NCI-H1694 treated with DMSO at 0.1 percent for 48 hours (cell line): ENCODE results near the gene SLC34A3.
"Not testable (repeated sequence)": the region's sequence is repeated elsewhere in the genome, so short reads cannot be mapped to it uniquely, and the experiment has no call there.

Experiments used
- DNase-seq: peaks from one replicate; lab custom pipeline; 2025; lab: John Stamatoyannopoulos, UW

Gene SLC34A3

DNA sequence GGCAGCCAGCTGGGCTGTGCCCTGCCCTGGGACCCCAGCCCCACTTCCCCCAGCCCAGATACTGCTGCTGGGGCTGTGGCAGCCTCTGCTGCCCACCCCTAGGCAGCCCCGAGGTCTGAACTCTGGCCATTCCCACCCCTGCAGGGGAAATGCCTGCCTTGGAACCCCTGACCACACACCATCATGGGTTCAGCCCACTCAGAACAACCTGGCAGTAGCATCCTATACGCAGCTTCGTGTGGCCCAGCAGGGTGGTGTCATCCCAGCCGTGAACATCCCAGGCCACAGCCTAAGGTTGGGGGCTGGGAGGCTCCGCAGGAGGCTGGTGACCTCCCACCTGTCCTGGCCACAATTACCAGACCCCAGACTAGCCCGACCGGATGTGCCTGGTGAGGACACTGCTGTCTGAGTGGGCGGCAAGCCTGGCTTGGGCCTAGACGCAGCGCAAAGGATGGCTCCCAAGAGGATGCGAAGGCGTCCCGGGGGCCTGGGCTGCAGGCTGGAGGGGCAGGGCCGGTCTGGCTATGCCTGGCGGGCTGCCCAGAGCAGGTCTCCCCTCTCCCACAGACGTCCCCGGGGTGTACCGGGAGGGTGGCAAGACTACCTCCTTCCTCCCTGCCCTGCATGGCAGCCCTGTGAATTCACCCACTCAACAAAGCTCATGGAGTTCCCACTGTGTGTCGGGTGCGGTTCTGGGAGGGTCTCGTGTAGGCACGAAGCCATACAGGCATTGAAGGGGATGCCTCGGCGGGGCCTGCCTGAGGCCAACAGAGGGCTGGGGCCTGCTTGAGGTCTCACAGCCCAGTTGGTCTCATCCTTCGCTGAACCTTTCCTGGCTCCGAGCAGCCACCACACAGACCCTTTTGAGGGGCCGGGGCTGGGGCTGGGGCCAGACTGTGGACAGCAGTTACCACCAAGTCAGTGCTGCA, 1.5 kb upstream of the SLC34A3 start:
- DNase-seq = no peak

DNA sequence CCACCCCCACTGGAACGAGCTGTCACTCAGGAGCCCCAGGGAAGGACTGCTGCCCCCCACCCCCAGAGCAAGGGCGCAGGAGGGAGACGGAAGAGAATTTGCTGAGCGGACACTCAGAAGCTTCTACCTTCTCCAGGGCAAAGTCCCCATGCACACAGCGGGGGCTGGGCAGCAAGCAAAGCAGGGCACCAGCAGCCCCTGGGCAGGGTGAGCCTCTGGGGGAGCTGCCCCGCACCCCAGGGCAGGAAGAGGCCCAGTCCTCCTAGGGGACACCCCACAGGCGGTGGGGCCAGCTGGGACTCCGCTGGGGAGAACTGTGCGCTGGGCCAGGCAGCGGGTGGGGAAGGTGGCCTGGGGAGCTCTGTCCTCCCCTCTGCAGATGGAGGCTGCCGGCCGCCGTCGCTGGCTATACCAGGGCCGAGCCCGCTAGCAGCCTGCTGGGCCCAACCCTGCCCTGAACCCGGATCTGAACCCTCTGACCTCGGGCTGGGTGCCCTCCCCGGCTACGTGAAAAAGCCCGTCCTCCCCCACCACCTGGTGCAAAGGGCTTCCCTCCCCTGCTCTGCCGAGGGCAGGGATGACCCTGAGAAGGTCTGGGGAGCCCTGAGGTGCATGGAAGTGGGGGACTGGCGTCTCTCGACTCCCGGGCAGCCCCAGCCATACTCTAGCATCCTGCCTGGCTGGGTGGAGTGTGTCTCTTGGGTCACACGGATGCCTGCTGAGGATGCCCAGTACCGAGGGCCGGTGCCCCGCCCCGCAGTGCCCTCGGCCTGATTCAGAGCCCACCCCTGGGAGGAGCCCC, 597 bp upstream of the SLC34A3 start:
- no peak for DNase-seq

DNA sequence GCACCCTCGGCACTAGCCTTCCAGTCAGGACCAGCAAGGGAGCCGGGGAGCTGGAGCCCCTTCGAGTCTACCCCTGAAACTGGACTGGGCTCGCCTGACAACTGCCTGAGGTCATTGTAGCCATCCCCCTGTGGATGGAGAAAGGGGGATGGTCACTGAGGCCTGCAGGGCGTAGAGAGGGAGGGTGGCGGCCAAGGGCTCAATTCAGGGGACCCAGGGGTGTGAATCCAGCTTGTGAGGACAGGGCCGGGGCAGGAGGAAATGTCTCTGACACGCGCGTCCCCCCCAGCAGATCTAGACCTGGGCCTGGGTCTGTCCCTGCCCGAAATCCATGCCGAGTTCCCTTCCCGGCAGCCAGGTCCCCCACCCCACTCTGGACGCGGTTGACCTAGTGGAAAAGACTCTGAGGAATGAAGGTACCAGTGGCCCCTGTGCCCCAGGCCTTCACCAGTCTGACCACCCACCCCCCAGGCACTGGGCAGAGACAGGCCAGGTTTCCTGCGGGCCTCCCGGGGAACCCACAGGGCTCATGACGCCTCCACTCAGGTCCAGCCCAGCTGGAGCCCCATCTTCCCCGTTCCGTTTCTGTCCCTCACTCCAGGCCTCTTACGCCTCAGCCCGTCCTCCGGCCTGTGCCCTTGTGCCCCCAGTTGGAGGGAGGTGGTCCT, 805 bp downstream of the SLC34A3 start:
- DNase-seq = no peak

DNA sequence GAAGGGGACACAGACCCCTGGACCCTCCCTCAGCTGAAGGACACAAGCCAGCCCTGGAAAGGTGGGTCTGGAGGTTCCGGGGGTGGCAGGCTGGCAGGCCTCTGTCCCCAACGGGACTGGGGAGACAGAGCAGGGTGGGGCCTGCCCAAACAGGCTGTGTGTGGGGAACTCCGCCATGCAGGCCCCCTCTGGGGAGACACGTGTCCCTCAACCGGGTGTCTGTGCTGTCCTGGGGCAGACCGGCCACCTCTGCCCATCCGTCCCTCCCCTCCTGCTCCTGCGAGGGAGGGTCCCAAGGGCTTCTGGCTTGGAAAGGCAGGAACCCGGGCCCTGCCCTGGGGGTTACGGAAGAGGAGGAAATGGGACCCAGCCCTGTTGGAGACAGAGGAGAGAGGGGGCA, 1.4 kb downstream of the SLC34A3 start:
- no peak for DNase-seq

DNA sequence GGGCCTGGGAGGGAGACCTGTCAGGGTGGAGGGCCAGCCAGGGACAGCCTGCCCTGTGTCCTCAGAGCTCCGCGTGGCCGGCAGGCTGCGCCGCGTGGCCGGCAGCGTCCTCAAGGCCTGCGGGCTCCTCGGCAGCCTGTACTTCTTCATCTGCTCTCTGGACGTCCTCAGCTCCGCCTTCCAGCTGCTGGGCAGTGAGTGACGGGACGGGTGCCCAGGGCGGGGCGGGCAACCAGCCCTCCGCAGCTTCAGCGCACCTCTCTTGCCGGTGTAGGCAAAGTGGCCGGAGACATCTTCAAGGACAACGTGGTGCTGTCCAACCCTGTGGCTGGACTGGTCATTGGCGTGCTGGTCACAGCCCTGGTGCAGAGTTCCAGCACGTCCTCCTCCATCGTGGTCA, 1.8 kb downstream of the SLC34A3 start:
- no peak for DNase-seq

DNA sequence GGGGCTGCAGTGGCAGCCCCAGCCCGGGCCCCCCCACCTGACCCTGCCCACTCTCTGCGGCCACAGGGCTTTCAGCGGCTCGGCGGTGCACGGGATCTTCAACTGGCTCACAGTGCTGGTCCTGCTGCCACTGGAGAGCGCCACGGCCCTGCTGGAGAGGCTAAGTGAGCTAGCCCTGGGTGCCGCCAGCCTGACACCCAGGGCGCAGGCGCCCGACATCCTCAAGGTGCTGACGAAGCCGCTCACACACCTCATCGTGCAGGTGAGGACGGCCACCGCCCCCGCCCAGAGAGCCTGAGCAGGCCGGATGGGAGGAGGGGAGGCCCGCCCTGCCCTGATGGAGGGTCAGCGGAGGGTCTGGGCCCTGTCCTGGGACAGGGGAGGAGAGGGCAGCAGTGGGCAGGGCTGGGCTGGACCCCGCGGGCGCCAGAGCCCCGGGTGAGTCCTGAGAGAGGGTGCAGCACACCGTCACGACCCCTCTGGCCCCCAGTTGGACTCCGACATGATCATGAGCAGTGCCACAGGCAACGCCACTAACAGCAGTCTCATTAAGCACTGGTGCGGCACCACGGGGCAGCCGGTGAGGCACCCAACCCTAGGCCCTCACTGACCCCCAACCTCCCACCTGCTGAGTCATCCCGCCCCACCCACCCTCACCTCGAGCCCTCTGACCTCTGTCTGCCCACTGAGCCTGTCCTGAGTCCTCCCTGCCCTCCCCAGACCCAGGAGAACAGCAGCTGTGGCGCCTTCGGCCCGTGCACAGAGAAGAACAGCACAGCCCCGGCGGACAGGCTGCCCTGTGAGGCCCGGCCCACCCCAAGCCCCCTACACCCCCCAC, 2.7 kb downstream of the SLC34A3 start:
- no peak for DNase-seq

DNA sequence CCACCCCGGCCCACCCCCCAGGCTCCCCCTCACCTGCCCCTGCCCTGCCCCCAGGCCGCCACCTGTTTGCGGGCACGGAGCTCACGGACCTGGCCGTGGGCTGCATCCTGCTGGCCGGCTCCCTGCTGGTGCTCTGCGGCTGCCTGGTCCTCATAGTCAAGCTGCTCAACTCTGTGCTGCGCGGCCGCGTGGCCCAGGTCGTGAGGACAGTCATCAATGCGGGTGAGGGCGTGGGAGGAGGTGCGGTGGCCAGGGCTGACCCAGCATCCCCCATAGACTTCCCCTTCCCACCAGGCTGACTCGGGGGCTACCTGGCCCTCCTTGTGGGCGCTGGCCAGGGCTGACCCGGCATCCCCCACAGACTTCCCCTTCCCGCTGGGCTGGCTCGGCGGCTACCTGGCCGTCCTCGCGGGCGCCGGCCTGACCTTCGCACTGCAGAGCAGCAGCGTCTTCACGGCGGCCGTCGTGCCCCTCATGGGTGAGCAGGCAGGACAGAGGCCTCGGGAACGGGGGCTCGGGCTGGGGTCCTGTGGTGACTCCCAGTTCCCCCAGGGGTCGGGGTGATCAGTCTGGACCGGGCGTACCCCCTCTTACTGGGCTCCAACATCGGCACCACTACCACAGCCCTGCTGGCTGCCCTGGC, 3.5 kb downstream of the SLC34A3 start:
- no peak for DNase-seq

DNA sequence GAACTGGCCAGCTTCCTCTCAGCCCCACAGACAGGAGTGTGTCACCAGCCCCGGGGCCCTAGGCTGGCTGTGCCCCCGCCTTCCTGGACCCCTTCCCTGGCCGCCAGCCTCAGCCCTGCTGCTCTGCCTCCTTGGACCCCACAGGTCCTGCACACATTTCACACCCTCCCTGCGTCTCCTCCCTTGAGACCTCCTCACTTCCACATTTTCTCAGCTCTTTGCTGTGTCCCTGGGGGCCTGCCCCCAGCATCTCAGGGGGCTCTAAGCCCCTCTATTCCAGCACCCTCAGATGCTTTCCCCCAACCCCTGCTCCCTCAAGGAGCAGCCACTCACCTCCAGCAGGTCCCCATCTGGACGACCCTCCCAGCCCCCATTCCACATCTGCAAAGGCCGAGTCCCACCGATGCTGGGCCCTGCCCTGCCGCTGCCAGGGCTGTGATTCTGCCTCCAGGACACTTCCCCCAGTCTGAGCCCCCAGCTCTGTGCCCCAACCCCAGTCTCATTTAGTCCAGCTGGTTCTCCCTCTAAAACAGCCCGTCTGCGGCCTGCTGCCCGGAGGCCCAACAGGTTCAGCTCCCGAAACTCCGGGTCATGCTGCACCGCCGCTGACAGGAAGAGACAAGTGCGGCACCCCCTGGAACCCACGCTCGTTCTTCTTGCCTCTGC, 4.2 kb downstream of the SLC34A3 start:
- DNase-seq = no peak

DNA sequence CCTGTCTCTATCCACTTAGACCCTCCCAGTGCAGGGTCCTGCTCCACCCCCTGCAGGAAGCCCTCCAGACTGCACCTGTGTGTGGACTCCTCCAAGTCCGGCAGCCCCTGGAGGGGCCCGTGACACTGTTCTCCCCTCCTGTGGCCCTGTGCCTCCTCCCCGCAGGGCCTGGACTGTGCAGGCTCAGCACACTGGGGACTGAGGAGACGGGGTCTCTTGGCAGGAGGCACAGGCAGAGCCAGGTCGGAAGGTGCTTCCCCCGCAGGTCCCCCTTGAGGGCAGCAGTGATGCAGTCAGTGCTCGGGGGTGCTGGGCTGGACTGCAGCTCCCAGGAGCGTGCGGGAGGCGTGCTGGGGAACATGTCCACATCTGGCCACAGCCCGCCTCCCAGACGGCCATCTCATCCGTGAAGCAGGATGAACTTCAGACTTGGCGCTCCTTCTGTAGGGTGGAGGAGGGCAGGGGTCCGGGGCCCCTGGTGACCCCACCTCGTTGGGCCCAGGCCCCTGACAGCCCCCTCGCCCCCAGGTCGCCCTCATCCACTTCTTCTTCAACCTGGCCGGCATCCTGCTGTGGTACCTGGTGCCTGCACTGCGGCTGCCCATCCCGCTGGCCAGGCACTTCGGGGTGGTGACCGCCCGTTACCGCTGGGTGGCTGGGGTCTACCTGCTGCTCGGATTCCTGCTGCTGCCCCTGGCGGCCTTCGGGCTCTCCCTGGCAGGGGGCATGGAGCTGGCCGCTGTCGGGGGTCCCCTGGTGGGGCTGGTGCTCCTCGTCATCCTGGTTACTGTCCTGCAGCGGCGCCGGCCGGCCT, 4.9 kb downstream of the SLC34A3 start:
- no peak for DNase-seq

DNA sequence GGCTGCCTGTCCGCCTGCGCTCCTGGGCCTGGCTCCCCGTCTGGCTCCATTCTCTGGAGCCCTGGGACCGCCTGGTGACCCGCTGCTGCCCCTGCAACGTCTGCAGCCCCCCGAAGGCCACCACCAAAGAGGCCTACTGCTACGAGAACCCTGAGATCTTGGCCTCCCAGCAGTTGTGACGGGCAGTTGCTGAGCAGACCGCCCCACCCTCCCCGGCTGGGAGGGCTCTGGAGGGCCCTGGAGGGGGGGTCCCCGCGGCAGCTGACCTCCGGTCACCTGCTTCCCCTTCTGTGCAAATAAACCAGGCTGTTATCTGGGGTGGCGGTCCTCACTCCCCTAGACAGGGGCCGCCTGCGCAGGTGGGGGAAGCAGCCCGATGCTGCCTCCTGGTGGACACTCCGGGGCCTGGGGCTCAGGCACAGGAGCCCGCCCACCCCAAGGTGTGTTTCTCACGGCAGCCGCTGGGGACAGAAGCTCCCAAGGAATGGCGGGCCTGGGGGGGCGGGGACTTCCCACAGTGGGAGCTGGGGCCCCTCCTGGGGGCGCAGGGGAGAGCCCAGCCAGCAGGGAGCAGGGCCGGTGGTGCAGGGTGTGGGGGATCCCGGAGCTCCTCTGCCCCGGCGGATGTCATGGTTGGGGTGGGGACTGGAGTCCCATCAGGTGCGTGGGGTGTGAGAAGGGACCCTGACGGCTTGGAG, 5.7 kb downstream of the SLC34A3 start:
- peak; percentile 42 for DNase-seq

DNA sequence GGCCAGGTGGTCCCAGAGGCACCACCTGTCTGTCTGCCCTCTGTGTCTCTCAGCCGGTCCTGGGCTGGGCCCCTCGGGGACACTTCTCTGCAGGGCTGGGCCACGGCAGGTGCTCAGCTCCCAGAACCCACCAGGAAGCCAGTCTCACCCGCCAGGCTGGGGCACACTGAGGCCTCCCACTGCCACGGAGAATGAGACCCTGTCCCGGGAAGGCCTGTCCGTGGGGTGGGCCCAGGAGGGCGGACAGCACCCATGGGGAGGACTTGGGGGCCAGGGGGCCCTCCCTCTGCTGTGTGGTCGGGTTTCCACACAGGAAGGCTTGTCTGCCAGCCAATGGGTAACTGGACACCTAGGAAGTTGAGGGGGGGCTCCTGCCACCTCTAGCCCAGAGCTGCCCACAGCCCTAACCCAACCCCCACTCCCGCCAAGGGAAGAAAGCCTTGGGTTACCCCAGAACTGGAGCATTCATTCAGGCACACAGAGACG, 6.3 kb downstream of the SLC34A3 start:
- DNase-seq = no peak

DNA sequence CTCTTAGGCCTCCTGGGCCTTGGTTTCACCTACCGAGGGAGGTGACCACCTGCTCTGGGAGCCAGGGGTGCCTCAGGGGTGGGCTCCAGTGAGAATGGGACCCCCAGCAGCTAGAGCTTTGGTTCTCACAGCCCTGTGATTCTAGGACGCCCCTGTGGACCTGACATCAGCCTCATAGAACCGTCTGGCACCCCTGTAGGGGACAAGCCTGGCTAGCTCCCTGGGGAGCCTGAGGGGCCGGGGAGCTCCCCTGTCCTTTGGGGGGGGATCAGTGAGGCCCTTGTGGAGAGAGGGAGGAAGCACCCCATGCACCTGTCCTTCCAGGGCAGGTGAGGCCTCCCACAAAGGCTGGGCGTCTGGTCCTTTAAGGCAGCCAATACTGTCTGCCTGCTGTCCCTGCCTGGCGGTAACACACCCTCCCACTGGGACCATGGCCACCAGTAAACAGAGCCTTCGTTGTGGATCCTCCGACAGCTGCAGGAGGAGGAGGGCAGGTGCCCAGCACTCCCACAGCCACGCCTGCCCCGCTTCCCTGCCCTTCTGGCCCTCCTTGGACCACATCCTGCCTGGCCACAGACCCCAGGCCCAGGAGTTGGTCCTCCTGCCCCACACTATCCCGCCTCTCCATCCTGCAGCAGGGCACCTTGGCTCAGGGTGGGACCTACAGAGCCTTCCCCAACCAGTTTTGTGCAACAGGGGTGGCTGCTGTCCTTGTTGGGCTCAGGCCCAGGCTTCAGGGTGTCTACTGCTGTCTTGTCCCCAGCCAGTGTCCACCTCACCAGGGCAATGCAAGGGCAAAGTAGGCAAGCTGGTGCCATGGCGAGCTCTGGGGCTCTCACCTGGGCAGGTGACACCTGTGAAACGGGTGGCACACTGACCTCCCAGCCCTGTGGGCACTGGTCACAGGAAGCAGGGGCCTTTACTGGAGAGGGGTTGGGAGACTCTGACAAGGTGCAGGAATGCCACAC, 7.3 kb downstream of the SLC34A3 start:
- DNase-seq = no peak

DNA sequence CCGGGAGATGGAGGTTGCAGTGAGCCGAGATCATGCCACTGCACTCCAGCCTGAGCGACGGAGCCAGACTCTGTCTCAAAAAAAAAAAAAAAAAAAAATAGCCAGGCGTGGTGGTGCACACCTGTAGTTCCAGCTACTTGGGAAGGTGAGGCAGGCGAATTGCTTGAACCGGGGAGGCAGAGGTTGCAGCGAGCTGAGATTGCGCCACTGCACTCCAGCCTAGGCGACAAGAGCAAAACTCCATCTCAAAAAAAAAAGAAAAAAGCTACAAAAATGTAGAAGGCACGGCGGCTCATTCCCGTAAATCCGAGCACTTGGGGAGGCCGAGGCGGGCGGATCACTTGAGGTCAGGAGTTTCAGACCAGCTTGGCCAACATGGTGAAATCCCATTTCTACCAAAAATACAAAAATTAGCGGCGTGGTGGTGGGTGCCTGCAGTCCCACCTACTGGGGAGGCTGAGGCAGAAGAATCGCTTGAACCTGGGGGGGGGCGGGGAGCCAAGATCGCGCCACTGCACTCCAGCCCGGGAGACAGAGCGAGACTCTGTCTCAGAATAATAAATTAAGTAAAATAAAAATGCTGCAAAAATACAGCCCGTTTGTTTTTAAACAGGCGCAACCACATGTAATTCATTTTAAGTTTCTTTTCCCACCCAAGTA, 9.0 kb downstream of the SLC34A3 start:
- not testable (repeated sequence) for DNase-seq

DNA sequence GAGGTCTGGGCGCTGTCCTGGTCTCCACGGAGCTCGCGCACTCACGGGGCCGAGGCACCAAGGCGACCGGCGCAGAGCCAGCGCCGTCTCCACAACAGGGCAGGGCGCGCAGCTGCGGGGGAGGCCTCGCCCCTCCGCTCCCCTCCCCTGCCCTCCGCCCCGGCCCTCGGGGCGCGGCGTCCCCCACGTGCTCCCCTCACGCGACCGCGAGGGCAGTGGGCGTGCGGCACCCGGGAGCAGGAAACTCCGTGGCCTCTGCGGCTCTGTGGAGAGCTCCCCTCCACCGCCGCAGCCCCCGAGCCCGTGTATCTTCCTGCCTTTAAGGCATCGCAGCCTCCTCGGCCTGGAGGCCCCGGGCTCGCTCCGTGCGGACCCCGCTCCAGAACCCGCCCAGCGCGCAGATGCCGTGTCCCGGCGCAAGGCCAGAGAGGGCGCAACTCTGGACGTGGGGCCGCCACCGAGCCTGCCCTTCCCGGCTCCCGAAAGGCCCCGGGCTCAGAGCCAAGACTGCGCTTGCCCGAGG, 9.7 kb downstream of the SLC34A3 start:
- peak; percentile 47 for DNase-seq

DNA sequence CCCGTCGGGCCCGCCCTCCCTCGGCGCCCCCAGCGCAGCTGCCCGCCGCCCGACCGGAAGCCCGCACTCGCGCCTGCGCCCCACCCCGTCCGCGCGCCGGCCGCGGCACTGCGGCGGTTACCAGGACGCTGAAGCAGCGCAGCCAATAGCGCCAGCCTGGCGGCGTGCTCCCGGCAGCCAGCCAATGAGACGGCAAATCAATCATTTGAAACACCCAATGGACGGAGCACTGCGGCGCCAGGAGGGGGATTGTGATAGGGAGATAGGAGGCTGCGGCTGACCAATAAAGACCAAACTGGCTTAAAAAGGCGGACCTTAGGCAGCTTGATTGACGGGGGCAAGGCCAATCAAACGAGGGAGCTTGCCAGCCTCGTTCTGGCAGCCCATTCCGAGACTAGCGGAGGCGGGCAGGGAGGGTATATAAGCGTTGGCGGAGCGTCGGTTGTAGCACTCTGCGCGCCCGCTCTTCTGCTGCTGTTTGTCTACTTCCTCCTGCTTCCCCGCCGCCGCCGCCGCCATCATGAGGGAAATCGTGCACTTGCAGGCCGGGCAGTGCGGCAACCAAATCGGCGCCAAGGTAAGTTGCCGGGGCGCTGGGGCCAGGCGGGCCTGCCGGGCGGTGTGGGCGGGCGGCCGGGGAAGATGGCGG, 10.3 kb downstream of the SLC34A3 start, which contains the start of gene TUBB4B:
TSS of gene TUBB4B (plus strand) at position 447 of the 649 bp plus-strand sequence. CDS start at position 521, 74 bp downstream.
- DNase-seq = peak; percentile 99
